Ecto neural progenitor cell (in vitro differentiated cells): ENCODE results near the gene CRACR2A.
A peak's percentile ranks its signal among the peaks of the same experiment; 100 is the strongest.

ENCODE experiments used
- DNase-seq: peaks from one replicate; pipeline ENCODE4 v3.0.0-alpha.2; 2018; ENCODE audit warnings: low spot score

CRACR2A gene

GRCh38 chr12:3752096-3752709 is 706 bp downstream of the CRACR2A start:
- DNase-seq, result peak; percentile 48

DNA sequence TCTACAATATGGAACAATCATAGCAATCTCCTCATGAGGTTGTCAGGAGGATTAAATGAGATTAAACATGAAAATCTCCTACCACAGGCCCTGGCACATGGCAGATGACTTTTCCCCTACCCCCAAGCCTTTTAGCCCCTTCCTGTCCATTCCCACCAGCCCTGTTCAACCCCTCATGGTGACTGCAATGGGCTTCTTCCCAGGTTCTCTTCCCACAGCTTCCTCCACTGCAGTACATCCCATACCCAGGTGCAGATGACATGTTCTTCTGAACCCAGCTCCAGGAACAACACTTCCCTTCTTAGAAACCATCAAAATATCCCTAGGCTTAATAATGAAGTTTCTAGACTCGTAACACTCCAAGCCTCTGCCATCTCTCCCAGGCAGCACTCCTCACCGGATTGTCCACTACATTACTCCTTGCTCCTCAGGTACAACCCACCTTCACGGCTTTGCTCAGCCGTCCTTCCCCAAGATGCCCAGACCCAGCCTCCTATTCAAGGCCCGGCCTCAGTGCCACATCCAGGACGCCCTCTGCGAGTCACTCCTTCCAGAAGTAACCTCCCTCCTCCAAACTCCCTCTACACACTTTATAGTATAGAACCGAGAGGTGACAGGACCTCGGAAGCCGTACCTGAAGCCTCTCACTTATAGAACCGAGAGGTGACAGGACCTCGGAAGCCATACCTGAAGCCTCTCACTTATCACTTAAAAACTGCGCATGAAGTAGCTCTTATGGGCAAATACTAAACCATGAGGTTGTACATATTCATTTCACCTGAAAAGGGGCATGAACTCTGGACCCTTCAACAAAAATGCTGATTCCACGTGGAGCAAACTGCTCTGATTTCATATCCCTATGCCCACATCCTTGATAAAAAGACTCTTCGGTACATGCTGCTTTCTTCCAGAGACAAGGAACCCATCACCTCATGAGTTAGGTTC is 1.5 kb downstream of the CRACR2A start:
- DNase-seq, result peak; percentile 34

- peak; percentile 41 for DNase-seq
Observed at GRCh38 chr12:3750616-3751015, 2.3 kb downstream of the CRACR2A start.

- peak; percentile 30 for DNase-seq
Observed at GRCh38 chr12:3748620-3749019, 4.3 kb downstream of the CRACR2A start.

GRCh38 chr12:3747976-3748619 is 4.8 kb downstream of the CRACR2A start:
- DNase-seq, result peak; percentile 39

DNA sequence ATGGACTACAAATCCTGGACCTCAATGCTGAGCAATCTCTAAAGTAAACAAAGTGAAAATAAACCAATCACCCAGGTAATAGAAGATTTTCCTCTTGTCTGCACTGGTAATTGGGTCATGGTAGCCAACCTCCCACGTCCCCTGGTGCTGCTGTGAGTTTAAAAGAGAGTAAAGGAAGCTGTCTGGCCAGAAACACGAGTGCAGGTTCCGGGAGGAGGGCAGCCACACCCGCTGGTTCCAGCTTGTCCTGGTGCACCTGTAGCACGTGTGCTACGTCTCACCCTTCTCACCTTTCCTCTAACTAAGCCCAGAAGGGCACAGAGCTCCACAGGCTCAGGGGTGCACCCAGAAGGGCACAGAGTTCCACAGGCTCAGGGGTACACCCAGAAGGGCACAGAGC is 5.4 kb downstream of the CRACR2A start:
- DNase-seq, result no peak

DNA sequence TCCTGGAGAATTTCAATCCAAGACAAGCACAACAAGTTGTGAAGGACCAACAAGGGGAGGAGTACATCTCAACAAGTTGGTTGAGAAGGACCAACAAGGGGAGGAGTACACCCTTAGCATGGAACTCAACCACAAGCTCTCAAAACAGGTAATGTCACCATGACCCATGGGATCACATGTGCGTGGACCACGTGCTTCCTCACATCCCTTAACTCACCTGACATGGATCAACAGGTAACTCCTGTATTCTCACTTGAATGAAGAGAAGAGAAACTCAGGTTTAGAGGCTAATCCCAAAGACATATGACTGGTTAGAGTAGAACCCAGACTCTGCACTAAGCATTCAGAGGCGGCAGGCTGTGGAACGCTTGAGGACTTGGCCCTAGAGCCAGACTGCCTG is 6.2 kb downstream of the CRACR2A start:
- peak; percentile 29 for DNase-seq

GRCh38 chr12:3745152-3745551 is 7.8 kb downstream of the CRACR2A start:
- DNase-seq, result peak; percentile 30

GRCh38 chr12:3744229-3744901 is 8.5 kb downstream of the CRACR2A start:
- peak; percentile 32 for DNase-seq

- no peak for DNase-seq
Observed at GRCh38 chr12:3743803-3744202, 9.1 kb downstream of the CRACR2A start.

- no peak for DNase-seq
Observed at GRCh38 chr12:3741882-3742672, 10.8 kb downstream of the CRACR2A start.

GRCh38 chr12:3740480-3741231 is 12.3 kb downstream of the CRACR2A start:
- no peak for DNase-seq

- no peak for DNase-seq
Observed at GRCh38 chr12:3735432-3735831, 17.5 kb downstream of the CRACR2A start.

- no peak for DNase-seq
Observed at GRCh38 chr12:3732901-3733300, 20.0 kb downstream of the CRACR2A start.

GRCh38 chr12:3730111-3730510 is 22.8 kb downstream of the CRACR2A start:
- no peak for DNase-seq

GRCh38 chr12:3728686-3729085 is 24.2 kb downstream of the CRACR2A start:
- DNase-seq, result no peak

- peak; percentile 60 for DNase-seq
Observed at GRCh38 chr12:3727877-3728632, 24.9 kb downstream of the CRACR2A start.

GRCh38 chr12:3727354-3727753 is 25.6 kb downstream of the CRACR2A start:
- no peak for DNase-seq

DNA sequence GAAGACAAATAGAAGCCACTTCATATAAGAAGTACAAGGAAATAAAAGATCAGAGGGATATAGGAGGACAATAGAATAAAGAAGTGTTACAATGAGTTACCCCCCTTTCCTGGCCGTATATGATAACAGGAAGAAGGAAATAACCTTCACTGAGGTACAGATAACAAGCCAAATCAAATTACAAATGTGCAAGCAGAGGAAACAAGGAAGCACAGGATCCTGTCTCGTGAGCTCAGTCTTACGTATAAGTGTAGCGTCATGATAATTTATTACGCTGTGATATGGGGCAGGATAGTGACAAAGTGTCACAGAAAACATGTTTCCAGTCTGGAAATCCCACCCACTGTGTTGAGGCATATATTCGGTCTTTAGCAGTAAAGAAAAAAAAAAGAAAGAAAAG is 26.5 kb downstream of the CRACR2A start:
- no peak for DNase-seq
